SKM-1 treated with dmso at 0.1 percent for 144 hours (cell line): ENCODE measurements around the gene ZC3H7B.
"Not testable (repeated sequence)": the region's sequence is repeated elsewhere in the genome, so short reads cannot be mapped to it uniquely, and the experiment has no call there.

Experiments
- DNase-seq: peaks from one replicate; lab custom pipeline; 2025; ENCODE audit not compliant: unreplicated experiment; lab: John Stamatoyannopoulos, UW

The ZC3H7B gene

DNA sequence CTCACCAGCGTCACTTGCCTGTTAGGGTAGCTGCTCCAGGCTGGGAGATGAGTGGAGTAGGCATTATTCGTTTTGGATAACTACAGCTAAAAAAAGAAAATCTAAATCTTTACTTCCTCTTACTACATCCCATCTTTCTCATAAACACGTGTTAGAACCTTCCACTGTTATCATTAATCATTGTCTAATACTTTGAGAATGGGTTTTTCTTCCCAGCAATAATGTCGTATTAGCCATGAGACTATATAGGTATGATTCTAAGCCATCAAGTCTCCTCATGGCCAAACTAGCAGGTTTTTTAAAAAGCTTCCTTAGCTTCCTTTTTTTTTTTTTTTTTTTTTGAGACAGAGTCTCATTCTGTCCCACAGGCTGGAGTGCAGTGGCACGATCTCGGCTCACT, 76.5 kb downstream of the ZC3H7B start:
- peak; percentile 12 for DNase-seq

DNA sequence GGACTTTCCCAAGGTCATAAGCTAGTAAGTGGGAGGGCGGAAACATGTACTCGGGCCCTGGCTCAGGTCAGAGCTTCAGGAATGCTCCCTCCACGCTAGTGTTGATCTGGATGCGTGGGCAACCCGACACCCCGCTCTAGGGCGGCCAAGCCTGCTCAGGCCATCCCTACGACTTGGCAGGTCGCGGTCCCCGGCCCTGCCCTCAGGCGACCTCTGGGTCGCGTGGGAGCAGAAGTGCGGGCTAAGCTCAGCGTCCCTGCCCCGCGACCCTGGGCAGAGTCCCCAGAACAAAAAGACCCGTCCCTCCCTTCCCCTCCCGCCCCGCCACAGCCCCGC, 79.6 kb downstream of the ZC3H7B start:
- no peak for DNase-seq

DNA sequence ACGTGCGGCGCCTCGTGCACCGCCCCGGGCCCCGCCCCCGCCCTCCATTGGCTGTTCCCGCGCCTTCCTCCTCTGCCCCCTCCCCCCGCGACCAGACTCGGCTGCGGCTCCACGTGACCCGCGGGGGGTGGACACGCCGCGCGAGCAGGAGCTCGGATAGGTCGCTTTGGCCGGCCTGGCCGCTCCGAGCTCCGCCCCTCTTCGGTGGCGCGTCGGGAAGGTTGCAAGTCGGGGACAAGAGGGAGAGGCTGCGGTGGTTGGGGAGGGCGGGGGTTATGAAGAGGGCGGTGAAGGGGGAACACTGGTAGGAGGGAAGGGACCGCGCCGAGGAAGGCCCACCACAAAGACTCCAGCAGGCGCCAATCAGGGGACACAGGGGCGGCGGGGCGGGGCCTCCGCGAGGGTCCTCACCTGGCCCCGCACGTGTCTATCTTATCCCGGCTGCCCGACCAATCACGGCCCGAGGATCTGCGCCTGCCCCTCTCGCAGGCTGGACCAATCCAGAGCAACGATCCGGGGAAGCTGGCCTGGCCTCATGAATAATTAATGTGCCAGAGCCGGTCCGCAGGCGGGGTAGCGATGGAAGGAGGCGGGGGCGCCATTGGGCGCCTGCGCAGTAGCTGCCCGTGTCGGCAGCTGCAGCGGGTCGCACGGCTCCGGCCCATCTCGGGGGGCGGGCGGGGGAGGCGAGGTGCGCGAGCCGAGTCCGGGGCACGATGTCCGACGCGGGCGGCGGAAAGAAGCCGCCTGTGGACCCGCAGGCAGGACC, 80.2 kb downstream of the ZC3H7B start, which contains the start of gene TEF:
TEF (plus strand) TSS at position 614 of the 769 bp plus-strand sequence; CDS start at position 717, 103 bp downstream.
- peak; percentile 98 for DNase-seq

DNA sequence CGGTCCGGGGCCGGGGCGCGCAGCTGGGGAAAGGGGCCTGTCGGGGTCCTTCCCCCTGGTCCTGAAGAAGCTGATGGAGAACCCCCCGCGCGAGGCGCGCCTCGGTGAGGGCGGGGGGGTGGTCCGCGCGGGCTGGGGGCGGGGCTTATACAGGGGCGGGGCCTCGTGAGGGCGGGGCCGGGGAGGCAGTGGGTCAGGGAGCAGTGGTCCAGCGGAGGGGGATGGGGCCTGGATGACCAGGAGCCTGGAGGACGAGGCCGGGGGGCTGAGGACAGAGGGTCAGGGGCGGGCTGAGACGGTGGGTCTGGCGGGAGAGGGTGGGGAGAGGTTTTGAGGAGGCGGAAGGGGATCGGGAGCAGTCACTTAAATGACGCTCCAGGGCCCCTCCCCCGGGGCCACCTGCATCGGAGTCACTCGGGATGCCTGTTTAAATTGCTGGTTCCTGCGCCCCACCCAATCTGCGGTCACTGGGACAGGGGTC, 80.8 kb downstream of the ZC3H7B start:
- DNase-seq: peak; percentile 18

DNA sequence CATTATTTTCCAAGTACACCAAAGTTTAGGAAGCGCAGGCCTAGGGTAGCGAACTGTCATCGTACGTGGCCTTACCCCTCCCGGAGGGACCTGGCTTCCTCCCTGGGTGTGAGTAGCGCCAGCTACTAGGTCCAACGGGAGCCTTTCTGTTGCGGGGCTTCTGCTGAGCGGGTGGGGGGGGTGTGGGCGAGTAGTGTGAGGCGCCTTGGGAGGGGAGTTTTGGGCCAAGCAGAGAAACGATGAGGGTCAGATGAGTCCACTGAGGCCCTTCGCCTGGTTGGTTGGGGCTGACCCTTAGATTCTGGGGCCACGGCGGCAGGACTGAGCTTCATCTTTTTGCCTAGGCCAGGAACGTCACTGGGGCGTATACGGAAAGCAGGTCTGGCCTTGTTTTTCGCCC, 81.3 kb downstream of the ZC3H7B start:
- DNase-seq: no peak

DNA sequence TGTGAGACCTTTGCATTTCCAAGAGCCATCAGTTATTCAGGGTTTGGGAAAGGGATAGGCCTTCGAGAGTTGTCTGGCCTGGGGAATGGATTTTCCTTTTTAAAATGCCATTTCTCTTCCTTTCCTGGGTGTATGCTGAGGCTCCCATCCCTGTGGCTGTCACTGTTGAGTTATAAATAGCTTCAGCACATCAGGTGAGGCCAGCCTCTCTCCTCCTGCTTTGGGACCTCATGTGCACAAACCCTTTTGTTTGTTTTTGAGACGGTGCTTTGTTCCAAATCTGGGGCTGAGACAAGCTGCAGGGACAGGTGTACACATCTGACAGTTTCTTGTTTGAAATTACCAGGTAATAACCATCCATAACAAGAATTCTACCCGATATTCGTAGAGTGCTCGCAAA, 81.8 kb downstream of the ZC3H7B start:
- DNase-seq: no peak

DNA sequence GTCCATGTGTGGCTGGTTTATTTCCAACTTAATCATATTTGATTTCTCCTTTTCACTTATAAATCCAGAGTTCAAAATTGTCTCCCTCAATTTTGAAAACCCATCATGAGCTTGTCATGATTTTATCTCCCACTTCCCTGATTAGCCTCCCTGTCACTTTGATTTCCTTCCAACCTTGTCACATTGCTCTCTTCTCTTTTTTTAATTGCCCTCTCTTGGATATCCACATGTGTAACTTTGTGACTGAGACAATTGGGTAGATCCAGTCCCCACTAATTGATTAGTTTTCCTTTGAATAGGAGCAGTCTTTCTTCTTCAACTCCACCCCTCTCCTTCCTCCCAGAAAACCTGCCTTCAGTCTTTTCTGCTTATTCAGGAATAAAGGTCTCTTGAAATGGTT, 82.8 kb downstream of the ZC3H7B start:
- DNase-seq: no peak

DNA sequence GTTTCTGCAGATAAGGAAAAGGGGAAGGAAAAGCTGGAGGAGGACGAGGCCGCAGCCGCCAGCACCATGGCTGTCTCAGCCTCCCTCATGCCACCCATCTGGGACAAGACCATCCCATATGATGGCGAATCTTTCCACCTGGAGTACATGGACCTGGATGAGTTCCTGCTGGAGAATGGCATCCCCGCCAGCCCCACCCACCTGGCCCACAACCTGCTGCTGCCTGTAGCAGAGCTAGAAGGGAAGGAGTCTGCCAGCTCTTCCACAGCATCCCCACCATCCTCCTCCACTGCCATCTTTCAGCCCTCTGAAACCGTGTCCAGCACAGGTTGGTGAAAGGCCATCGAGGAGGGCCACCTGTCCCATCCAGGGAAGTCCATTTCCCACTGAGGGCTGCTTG, 86.0 kb downstream of the ZC3H7B start:
- no peak for DNase-seq

DNA sequence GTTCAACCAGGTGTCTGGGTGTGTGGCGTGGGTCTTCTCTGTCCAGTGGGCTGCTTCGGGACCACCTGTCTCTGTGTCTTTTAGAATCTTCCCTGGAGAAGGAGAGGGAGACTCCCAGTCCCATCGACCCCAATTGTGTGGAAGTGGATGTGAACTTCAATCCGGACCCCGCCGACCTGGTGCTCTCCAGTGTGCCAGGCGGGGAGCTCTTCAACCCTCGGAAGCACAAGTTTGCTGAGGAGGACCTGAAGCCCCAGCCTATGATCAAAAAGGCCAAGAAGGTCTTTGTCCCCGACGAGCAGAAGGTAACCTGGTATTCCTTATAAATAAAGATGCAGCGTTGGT, 92.7 kb downstream of the ZC3H7B start:
- DNase-seq: no peak

DNA sequence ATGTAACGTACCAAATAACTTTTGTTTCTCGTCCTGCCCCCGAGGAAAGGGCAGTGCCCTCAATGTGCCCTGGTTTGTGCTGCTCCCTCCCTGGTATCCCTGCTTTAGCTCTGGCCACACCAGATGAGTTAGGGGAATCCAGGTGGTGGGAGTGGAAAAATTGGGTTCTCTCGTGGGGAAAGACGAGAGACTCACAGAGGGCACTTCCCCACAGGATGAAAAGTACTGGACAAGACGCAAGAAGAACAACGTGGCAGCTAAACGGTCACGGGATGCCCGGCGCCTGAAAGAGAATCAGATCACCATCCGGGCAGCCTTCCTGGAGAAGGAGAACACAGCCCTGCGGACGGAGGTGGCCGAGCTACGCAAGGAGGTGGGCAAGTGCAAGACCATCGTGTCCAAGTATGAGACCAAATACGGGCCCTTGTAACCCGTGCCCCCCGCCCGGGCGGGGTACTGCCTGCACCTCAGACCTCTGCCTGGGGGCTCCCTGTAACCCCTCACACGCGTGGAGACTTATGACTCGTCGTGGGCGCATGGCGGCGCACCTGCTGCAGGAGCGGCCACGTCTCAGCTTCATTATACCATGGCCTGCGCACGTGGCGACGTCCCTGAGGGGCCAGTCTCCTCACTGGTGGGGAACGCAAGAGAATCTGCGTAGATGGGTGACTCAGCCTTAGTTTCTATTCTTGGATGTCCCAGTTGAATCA, 94.4 kb downstream of the ZC3H7B start:
- DNase-seq: no peak

DNA sequence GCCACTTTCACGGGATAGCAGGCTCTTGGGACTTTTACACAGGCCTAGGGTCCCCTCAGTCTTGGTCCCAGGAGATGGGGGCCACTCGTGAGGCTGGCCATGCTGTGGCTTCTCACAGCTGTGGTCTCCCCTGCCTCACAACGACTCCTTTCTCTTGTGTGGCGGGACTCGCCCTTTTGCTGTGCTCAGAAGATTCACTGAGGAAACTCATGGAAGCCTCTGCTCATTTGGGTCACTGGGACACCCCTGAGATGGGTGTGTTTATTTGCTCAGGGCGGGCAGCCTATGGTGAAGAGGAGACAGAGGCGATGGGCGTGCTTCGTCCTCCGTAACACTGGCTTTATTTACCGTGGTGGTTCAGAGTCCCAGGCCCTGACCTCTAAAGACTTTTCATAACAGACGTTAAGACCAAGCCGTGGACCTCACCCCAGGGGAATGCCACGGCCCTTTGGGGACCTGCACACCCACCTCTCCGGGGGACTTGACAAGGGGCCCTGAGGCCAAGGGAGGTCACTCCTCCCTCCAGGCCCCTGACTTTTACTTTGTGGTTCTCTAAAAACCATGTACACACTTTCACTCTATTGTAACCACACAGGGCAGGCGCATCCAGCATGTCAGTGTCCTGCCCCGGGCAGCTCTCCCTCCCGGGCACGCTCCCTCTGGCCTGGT, 96.0 kb downstream of the ZC3H7B start:
- DNase-seq: no peak

DNA sequence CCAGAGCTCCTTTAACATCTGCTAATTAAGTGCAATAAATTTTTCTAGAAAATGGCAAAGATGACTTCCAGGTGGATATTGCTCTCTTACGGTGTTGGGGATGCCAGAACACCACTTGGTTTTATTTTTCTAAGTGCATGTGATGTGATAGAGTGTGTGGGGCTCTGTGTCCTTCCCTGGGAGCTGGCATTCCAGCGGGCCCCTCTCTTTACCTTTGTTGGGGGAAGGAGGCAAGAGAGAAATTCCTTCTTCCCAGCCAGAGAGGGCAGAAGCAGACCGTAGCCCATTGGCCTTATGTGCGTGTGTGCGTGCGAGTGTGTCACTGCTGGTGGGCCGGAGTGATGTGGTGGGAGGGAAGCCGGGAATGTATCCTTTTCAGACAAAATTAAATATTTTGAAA, 97.6 kb downstream of the ZC3H7B start:
- no peak for DNase-seq

DNA sequence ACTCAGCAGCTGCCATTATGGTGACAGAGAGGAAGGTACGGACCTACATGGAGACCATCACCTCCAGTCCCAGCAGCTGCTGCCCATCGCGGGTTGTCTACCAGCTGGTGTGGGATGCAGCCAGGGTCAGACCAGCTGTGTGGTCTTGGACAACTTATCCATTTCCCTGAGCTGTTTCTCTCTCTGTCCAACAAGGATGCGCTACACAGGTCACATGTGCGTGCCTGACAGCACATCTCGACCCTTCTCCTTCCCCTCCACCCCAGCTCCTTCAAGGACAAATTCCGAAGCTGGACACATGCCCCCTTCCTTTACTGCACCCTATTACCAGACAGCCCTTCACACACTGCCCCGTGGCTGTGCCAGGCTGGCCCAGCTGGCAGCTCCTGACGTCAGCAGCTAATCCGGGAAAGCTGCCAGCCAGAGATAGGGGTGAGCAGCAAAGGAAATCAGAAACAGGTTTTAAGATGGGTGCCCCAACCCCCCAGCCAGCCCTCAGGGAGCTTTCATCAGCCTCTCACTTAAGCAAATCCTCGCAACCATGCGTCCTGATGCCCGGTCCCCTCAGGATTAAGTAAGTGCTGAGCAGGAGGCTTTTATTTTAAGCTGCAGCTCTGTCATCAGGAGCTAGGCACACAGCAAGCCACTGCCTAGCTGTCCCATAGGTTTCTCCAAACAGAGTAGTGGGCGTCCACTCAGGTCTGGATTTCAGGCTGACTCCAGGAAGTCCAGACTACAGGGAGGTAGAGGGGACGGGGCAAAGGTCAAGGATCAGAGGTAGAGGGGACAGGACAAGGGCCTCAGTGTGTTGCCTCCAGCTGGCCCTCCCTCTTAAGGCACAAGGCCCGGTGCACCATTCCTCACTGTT, 100.7 kb downstream of the ZC3H7B start:
- DNase-seq: no peak

DNA sequence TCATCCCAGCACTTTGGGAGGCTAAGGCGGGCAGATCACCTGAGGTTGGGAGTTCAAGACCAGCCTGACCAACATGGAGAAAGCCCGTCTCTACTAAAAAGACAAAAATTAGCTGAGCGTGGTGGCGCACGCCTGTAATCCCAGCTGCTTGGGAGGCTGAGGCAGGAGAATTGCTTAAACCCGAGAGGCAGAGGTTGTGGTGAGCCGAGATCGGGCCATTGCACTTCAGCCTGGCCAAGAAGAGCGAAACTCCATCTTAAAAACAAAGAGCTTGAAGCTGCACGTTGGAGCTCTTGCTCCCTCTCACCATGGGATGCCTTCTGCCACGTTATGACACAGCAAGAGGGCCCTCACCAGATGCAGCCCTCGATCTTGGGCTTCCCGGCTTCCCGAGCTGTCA, 101.5 kb downstream of the ZC3H7B start:
- not testable (repeated sequence) for DNase-seq

DNA sequence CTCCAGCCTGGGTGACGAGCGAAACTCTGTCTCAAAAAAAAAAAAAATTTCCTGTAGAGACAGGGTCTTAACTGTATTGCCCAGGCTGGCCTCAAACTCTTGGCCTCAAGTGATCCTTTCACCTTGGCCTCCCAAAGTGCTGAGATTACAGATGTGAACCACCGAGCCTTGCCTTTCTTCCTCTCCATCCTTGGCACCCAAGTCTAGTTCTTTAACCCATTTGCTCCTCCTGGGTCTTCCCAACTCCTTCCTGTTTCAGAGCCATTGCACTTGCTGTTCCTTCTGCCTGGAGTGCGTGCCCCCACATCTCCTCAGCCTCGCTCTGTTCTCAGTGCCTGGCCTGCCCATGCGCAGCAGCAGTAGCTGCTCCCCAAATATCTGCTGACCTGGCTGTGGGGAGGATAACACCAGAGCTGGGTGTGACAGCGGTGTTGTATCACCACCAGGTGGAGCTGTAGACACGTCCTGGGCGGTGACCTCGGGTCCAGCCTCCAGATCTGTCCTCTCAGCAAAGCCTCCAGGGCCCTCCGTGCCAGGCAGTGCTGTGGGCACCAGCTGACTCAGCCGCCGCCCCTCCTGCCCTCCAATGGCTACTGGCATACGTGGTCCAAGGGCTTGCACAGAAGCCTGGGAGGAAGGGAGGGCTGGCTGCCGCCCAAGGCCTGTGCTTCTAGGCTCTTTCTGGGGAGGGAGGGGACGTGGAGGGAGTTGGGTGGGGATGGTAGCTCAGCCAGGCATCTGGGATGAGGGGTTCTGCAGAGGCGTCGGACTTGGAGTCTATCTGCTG, 102.4 kb downstream of the ZC3H7B start:
- DNase-seq: peak; percentile 67

DNA sequence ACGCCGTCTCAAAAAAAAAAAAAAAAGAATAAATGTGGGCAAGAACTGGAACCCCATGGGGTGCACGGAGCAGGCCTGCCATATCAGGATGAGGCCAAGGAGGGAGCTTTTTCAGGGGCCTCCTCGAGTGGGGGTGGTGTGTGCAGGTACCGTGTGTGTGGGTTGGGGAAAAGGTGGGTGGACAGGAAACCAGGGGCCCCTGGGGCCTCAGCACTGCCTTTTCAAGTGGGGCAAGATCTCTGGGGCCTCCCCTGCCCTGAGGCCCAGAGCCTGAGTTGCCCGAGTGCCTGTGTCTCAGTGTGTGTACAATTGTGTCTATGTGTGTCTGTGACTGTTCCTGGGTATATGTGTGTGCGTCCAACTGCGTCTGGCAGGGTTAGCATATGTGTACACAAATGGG, 104.3 kb downstream of the ZC3H7B start:
- DNase-seq: no peak

DNA sequence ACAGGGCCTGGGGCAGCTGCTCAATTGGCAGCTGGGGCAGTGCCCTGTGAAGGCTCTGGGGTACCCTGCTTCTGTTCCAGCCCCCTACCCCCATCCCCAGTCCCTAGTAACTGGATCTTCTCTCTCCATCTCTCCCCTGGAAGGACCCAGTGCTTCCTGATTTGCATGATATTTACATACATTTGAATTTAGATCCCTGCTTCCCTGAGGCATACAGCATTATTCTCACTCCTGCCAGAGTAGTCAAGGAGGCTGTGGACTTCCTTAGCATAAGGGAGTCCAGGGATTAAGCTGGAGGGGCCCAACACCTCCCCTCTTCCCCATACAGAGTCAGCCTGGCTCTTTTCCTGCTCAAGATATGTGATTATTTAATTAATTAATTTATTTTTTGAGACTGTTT, 105.1 kb downstream of the ZC3H7B start:
- DNase-seq: no peak

DNA sequence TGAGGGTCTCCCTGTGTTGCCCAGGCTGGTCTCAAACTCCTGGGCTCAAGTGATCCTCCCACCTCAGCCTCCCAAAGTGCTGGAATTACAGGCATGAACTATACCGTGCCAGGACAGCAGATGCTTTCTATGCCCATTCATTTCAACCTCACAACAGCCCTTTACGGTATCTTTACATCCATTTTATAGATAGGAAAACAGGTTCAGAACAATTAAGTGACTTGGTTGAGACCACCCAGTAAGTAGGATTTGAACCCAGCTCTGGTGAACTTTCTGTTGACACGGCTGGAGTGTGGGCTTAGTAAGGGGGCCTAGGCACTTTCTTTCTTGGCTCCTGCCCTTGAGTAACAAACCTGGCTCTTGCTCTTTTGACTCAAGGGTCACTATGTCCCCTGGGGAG, 106.1 kb downstream of the ZC3H7B start:
- DNase-seq: no peak

DNA sequence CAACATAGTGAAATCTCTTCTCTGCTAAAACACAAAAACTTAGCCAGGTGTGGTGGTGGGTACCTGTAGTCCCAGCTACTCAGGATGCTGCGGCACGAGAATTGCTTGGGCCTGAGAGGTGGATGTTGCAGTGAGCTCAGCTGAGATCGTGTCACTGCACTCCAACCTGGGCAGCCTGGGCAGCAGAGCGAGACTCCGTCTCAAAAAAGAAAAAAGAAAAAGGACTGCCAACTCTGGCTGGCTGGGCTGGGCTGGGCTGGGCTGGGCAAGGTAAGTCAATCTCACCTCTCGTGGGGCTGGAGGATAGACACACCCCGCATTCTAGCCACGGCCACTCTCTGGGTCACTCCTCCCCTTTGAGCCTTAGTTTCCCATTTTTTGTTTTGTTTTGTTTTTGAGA, 107.3 kb downstream of the ZC3H7B start:
- DNase-seq: no peak
